ENCODE measurements around the gene PSMG2. TPM values are rescaled to one million over a fixed set of nuclear protein-coding genes. Genes with fewer than 3 reads are reported as not detected.

Gene PSMG2, protein sequence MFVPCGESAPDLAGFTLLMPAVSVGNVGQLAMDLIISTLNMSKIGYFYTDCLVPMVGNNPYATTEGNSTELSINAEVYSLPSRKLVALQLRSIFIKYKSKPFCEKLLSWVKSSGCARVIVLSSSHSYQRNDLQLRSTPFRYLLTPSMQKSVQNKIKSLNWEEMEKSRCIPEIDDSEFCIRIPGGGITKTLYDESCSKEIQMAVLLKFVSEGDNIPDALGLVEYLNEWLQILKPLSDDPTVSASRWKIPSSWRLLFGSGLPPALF
- total RNA-seq (2014; rRNA removed; shearing (Covaris generic)) = 91.7 and 113 TPM in 2 replicates

DNA sequence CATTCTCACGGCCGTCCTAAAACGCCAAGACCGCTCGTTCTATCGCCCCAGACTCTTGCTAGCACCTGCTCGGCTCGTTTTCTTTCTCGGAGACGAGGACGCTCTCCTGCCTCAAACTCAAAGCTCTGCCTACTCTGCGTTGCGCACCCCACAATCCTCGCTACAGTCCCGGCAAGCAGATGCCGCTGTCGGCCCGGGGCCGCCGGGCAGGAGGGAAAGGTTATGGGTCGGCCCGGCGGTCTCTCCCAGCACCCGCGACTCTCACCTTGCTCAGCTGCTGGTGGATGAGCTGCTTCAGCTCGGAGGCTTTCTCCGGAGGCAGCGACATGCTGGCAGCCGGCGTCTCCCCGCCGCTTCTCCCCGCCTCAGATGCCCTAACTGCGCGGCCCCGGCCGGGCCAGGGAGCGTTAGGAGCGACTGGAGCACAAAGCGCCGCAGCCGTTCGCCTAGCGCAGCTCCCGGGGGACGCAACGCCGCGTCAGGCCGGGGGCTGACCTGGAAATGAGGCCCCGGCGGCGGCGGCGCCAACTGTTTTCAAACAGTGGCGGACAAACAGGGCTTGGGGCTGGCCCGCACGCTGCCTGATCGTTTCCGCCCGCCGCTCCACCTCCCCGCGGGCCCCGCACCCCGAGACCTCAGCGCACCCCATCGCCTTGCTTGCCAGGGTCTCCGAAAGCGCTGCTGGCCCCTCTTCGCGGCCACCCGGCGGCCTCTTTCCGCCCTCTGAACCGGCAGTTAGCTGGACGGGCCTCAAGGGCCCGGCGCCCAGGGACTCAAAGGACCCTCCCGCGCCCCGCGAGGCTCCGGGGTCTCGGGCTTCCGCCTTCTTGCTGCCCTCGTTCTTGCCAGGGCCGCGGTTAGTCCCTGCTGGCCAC, at the start of gene PSMG2, which contains the start of gene CEP76:
TSS of gene PSMG2 (plus strand) at position 822 of the 875 bp plus-strand sequence. CDS start 66 bp downstream, outside the sequence.
TSS of gene CEP76 (minus strand) at position 503 of the 875 bp plus-strand sequence. CDS start at position 328, 175 bp downstream.
- peak; percentile 93 for DNase-seq
- peaks cover 4% of the 10 kb centered on the region for H3K36me3 ChIP-seq (replicated peaks; ENCODE audit: control insufficient read depth, insufficient read depth, low read length)
- peak within 1 kb of the TSS; percentile 94 for H3K4me3 ChIP-seq (ENCODE audit: insufficient read depth, low read depth, low read length)
- H3K27me3 ChIP-seq (ENCODE audit: control insufficient read depth, insufficient read depth, low read length) = no peaks in the 10 kb centered on the region

DNA sequence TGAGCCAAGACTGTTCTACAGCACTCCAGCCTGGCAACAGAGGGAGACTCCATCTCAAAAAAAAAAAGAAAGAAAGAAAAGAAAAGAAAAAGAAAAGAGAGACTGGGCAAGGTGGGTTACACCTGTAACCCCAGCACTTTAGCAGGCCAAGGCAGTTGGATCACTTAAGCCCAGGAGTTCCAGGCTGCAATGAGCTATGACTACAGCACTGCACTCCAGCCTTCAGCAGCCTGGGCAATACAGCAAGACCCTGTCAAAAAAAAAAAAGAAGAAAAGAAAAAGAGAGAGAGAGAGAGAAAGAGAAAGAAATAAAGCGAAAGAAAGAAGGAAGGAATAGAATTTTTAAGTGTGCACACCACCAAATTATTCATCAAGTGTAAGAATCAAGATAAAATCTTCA, 47.9 kb upstream of the PSMG2 start:
- Histone ChIP-seq H3K4me3 (ENCODE audit: insufficient read depth, low read depth, low read length) (no peak overlapping the region), H3K36me3 (replicated peaks; ENCODE audit: control insufficient read depth, insufficient read depth, low read length) (no peaks in the 10 kb centered on the region), H3K27me3 (ENCODE audit: control insufficient read depth, insufficient read depth, low read length) (peaks cover 6% of the 10 kb centered on the region)
- DNase-seq = no peak

DNA sequence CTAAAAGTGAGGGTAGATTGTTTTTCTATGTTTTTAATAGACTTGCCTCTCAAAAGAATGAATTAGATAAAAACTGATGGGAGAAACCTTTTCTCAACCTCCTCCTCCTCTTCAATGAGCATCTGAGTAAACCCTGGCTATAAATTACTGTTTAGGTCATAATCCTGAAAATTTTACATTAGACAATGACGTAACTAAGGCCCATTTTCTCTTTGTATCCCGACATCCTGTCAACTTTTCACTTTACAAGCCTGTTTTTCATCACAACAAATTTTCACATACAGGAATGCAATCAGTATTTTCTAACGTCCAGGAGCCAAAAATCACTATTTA, 46.3 kb upstream of the PSMG2 start:
- Histone ChIP-seq H3K4me3 (ENCODE audit: insufficient read depth, low read depth, low read length) (peak overlapping the region; percentile 67), H3K27me3 (ENCODE audit: control insufficient read depth, insufficient read depth, low read length) (peaks cover 6% of the 10 kb centered on the region), H3K36me3 (replicated peaks; ENCODE audit: control insufficient read depth, insufficient read depth, low read length) (no peaks in the 10 kb centered on the region)
- no peak for DNase-seq

DNA sequence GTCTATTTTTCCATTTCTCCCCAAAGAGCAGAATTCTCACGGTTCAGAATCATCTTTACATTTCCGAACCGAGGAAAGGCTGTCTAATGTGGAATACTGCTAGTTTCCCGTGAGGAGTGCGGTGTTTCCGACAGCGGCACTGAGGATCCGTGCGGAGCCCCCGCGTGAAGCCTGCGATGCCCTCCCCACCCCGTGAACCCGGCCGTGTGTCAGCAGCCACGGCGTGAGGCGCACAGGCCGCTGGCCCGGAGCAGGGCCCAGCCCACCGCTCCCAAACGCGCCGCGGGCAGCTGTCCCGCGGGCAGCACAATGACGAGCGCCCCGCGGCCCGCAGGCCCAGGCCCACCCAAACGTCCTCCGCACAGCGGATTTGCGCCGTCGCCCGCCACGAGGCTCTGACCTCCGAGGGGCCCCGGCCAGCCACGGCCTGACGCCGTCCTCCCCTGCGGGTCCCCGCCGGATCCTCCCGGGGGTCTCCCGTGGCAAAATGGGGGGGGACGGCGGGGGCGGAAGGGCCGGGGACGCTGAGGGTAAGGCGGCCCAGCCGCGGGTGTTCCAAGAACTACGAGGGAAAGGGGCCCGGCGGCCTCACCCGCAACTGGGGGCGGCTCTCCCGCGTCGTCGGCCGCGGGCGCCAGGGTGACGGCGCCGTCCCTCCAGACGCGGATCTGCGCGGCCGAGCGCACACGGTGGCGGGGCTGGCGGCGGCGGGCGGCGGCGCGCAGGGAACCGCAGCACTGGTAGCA, 45.7 kb upstream of the PSMG2 start:
- Histone ChIP-seq H3K27me3 (ENCODE audit: control insufficient read depth, insufficient read depth, low read length) (peaks cover 6% of the 10 kb centered on the region), H3K36me3 (replicated peaks; ENCODE audit: control insufficient read depth, insufficient read depth, low read length) (no peaks in the 10 kb centered on the region), H3K4me3 (ENCODE audit: insufficient read depth, low read depth, low read length) (peak overlapping the region; percentile 67)
- DNase-seq = peak; percentile 75

DNA sequence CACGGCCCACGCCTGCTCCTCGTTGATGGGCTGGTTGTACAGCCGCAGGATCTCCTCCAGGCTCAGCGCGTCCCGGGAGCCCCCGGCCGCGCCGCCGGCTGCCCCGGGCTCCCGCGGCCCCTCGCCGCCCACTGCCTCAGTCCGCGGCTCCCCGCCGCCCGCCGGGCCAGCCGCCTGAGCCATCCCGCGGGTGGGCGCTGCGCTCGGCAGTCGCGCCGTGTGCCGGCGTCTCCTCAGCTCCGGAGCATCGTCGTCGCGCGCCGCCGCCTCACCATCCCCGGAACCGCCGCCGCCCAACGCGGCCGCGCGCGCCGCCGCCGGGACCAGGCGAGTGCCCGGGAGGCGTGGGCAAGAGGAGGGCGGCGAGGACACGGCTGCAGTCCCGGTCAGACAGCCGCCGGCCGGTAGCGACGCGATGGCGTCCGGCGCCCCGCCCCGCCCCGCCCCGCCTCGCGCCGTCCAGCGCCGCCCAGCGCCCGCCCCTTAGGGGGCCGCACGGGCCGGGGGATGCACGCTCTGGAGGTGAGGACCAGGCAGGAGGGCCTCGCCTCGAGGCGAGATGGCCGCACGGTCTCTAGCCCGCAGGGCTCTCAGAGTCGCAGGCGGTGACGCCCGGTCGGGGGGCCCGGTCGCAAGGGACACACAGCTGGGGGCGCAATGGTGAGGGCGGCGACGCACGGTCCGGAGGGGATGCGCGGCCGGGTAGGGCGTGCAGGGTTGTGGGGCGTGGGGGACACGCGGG, 45.0 kb upstream of the PSMG2 start, which contains the start of gene SPIRE1:
TSS of gene SPIRE1 (minus strand) at position 424 of the 742 bp plus-strand sequence. CDS start at position 183, 241 bp downstream.
- peaks cover 6% of the 10 kb centered on the region for H3K27me3 ChIP-seq (ENCODE audit: control insufficient read depth, insufficient read depth, low read length)
- H3K4me3 ChIP-seq (ENCODE audit: insufficient read depth, low read depth, low read length) = peak within 1 kb of the TSS; percentile 67
- DNase-seq = peak; percentile 90

DNA sequence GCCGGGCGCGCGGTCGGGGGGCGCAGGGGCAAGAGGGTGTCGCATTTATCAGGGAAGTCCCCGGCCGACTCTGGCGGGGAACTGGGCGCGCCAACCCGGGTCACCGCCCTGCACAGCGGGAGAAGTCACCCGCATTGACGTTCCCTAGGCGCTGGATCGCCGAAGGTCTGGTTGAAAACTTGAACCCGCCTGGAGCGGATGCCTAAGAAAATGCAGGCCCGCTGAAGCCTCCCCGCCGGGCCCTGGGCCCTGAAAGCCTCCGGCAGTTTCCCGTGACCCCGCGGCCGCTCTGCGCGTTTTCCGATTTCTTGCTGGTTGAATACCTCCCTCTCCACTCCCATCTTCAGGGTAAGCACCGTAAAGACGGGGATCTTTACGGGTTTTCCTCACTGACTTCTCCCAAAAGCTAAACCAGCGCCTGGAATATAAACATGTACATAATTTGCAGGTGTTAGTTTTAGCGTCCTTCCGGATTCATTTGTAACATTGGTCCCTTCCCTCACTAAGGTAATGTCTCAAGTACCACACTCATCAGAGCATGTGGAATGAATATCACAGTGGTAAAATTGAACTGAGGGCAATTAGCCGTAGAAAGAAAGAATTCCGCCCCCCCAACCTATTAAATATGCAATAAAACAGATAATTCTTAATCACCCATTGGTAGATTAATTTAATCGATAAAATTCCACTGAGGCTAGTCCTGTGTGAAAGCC, 44.3 kb upstream of the PSMG2 start:
- no peaks in the 10 kb centered on the region for H3K36me3 ChIP-seq (replicated peaks; ENCODE audit: control insufficient read depth, insufficient read depth, low read length)
- peak overlapping the region; percentile 67 for H3K4me3 ChIP-seq (ENCODE audit: insufficient read depth, low read depth, low read length)
- peaks cover 6% of the 10 kb centered on the region for H3K27me3 ChIP-seq (ENCODE audit: control insufficient read depth, insufficient read depth, low read length)
- peak; percentile 75 for DNase-seq

More for the DNA sequence above, 45.0 kb upstream of the PSMG2 start, which contains the start of gene SPIRE1:
- H3K36me3 ChIP-seq (replicated peaks; ENCODE audit: control insufficient read depth, insufficient read depth, low read length) = no peaks in the 10 kb centered on the region

DNA sequence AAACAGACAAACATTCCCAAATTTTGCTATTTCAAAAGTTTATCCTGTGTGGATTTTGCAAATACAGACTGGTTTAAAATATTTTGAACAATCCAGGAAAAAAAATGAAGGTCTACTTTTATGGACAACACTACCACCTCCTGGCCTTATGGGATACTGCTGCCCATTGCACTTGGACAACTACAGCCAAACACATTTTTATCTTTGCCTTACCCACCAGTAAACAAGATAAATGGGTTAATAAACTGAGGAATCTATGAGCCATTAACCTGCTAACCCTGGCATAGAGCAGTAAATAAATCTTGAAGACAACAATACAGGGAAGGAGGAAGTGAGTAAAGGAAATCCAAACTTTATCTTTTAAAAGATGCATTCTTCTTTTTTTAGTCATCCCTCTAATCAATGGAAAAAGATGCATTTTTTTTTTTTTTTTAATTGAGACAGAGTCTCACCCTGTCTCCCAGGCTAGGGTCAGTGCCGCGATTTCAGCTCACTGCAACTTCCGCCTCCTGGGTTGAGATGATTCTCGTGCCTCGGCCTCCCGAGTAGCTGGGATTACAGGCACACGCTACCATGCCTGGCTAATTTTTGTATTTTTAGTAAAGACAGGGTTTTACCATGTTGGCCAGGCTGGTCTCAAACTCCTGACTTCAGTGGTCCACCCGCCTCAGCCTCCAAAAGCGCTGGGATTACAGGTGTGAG, 42.8 kb upstream of the PSMG2 start:
- peak; percentile 59 for DNase-seq
- peaks cover 6% of the 10 kb centered on the region for H3K27me3 ChIP-seq (ENCODE audit: control insufficient read depth, insufficient read depth, low read length)
- H3K36me3 ChIP-seq (replicated peaks; ENCODE audit: control insufficient read depth, insufficient read depth, low read length) = no peaks in the 10 kb centered on the region
- H3K4me3 ChIP-seq (ENCODE audit: insufficient read depth, low read depth, low read length) = no peak overlapping the region

DNA sequence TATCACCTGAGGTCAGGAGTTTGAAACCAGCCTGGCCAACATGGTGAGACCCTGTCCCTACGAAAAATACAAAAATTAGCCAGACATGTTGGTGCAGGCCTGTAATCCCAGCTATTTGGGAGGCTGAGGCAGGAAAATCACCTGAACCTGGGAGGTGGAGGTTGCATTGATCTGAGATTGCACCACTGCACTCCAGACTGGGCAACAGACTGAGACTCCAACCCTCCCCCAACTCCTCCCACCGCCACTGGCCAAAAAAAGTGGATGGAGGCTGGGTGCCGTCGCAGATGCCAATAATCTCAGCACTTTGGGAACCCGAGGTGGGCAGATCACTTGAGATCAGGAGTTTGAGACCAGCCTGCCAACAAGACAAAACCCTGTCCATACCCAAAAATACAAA, 34.8 kb upstream of the PSMG2 start:
- DNase-seq = no peak
- no peaks in the 10 kb centered on the region; the same call in 1 of the 2 replicates for H3K36me3 ChIP-seq (replicated peaks; ENCODE audit: control insufficient read depth, insufficient read depth, low read length)
- H3K4me3 ChIP-seq (ENCODE audit: insufficient read depth, low read depth, low read length) = no peak overlapping the region
- no peaks in the 10 kb centered on the region for H3K27me3 ChIP-seq (ENCODE audit: control insufficient read depth, insufficient read depth, low read length)

DNA sequence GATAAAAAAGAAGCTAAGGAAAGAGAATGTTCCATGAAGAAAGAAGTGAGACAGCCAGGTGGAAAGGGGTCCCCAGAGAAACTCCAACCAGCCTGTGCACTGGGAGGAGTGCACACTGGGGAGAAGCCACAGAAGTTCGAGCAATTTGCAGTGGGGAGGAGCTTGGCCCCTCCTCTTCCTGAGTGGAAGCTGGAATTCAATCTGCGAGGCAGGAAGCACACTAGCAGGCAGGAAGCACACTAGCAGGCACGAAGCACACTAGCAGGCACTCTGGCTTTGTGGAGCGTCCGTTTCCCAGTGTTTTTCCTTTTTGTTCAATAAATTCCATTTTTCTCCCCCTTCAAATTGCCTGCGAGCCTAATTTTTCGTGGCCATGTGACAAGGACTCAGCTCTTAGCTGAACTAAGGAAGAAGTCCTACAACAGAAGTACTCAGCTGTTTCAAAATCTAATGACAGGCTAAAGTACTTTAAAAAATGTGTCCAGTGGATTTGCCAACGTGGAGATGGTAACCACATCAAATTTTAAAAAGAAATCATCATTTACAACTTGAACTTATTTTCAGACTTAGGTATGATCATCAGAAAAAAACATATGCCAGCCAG, 23.6 kb upstream of the PSMG2 start:
- H3K27me3 ChIP-seq (ENCODE audit: control insufficient read depth, insufficient read depth, low read length) = no peaks in the 10 kb centered on the region
- DNase-seq = no peak
- H3K4me3 ChIP-seq (ENCODE audit: insufficient read depth, low read depth, low read length) = no peak overlapping the region
- peaks cover 6% of the 10 kb centered on the region for H3K36me3 ChIP-seq (replicated peaks; ENCODE audit: control insufficient read depth, insufficient read depth, low read length)

DNA sequence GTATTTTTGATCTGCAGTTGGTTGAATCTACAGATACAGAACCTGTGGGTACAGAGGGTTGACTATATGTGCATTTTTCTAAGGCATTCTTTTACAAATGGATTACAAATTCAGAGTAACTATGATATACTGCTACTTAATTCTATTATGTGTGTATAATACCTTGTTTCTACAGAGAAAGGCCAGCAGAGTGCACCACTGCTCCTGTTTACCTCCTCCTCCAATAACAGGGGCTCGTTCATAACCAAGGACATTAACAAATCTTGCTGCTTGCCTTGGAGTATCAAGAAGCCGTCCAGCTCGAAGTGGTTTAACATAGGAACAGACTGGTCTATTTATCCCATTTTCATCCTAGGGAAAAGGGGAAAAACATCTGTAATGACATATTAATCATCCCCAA, 16.7 kb upstream of the PSMG2 start:
- no peak for DNase-seq
- no peaks in the 10 kb centered on the region for H3K27me3 ChIP-seq (ENCODE audit: control insufficient read depth, insufficient read depth, low read length)
- H3K36me3 ChIP-seq (replicated peaks; ENCODE audit: control insufficient read depth, insufficient read depth, low read length) = peaks cover 4% of the 10 kb centered on the region; the same call in 1 of the 2 replicates
- no peak overlapping the region for H3K4me3 ChIP-seq (ENCODE audit: insufficient read depth, low read depth, low read length)

DNA sequence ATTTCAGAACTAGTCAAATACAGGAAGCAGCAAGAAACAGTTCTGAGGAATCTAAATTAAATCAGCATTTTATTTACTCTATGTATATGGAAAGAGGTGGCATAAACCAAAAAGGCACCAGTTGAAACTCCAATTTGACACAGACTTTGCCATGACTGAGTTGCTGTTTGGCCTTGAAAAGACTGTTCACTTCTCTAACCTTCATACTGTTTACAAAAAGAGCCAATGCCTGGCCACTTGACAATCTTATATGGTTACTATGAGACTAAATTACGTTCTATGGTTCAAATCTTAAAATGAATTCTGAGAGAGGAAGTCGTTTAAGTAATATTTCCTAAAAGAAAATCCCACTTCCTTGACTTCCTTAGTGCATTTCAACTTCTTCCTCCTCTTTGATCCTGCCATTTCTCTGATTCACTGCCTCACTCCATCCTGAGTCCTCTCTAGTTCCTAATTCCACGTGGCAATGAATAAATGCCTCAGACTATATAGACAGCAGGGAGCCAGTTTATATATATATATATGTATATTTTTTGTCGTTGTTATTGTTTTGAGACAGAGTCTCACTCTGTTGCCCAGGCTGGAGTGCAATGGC, 13.5 kb upstream of the PSMG2 start:
- DNase-seq = no peak
- Histone ChIP-seq H3K36me3 (replicated peaks; ENCODE audit: control insufficient read depth, insufficient read depth, low read length) (peaks cover 5% of the 10 kb centered on the region; the same call in 1 of the 2 replicates), H3K4me3 (ENCODE audit: insufficient read depth, low read depth, low read length) (no peak overlapping the region), H3K27me3 (ENCODE audit: control insufficient read depth, insufficient read depth, low read length) (no peaks in the 10 kb centered on the region)

DNA sequence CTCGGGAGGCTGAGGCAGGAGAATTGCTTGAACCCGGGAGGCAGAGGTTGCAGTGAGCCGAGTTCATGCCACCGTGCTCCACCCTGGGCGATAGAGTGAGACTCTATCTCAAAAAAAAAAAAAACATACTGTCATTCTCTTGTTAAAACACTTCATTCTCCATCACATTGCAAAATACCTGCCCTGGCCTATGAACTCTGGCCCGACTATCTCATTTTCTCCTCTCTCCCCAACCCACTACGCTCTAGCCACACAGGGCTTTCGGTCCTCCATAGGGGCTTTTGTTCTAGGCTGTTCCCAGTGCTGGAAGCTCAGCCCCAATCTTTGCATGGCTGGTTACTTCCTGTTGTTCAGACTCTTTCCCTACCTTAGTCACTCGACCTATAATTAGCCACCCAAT, 10.6 kb upstream of the PSMG2 start:
- DNase-seq = no peak
- Histone ChIP-seq H3K27me3 (ENCODE audit: control insufficient read depth, insufficient read depth, low read length) (no peaks in the 10 kb centered on the region), H3K4me3 (ENCODE audit: insufficient read depth, low read depth, low read length) (no peak overlapping the region), H3K36me3 (replicated peaks; ENCODE audit: control insufficient read depth, insufficient read depth, low read length) (peaks cover 2% of the 10 kb centered on the region)
